GM23338 (cell line): ENCODE data around the gene ZAP70.

Source experiments
- CREB1 ChIP-seq: fragments of 250-450 bp; sonication (Bioruptor Pico); IDR thresholded peaks from 2 replicates; pipeline ENCODE4 v1.5.0; 2020; ENCODE audit warnings: low read depth, mild to moderate bottlenecking, moderate library complexity
- CTCF ChIP-seq, 2 experiments: fragments of 200-600 bp in 1 of 2; sonication (generic) in 1 of 2; conservative IDR thresholded peaks; 2 replicates each; pipeline versions ENCODE4 v1.5.1 to v1.6.1; 2016 to 2017; ENCODE audit warnings: antibody characterized with exemption in 2 of 2, low read depth in 2 of 2, mild to moderate bottlenecking in 2 of 2, moderate library complexity in 1 of 2
- ETS1 ChIP-seq: IDR thresholded peaks from 2 replicates; pipeline ENCODE4 v1.6.1; 2016; ENCODE audit warnings: antibody characterized with exemption
- EZH2 ChIP-seq: fragments of 200-600 bp; sonication (generic); IDR thresholded peaks from one replicate; pipeline ENCODE4 v1.8.0; 2017; ENCODE audit warnings: antibody characterized with exemption, mild to moderate bottlenecking, low read depth; ENCODE audit not compliant: unreplicated experiment
- POLR2AphosphoS5 ChIP-seq: IDR thresholded peaks from 2 replicates; pipeline ENCODE4 v1.6.1; 2016; ENCODE audit warnings: antibody characterized with exemption, low read depth
- REST ChIP-seq: IDR thresholded peaks from one replicate; pipeline ENCODE4 v1.6.1; 2018; ENCODE audit warnings: antibody characterized with exemption; ENCODE audit not compliant: unreplicated experiment
- STAT1 ChIP-seq: IDR thresholded peaks from one replicate; pipeline ENCODE4 v1.6.1; 2016; ENCODE audit warnings: antibody characterized with exemption; ENCODE audit not compliant: unreplicated experiment

GRCh38 chr2:97671526-97671925 lies 41.9 kb upstream of the ZAP70 start:
- TF ChIP-seq CTCF (conservative IDR thresholded peaks at IDR 0.05; ENCODE audit: low read depth in 2 of 2) (no peak), REST (no peak), STAT1 (no peak), POLR2AphosphoS5 (no peak), EZH2 (no peak), ETS1 (no peak), CREB1 (no peak)
